Panc1 (cell line): ENCODE measurements around the gene TKT. TPM values are rescaled to one million over a fixed set of nuclear protein-coding genes. Genes with fewer than 3 reads are reported as not detected.

Experiments
- ATAC-seq: fragments of 200-7000 bp; cut with Tn5 transposase; 2 replicates; pipeline ENCODE4 v1.9.1; 2020; ENCODE audit warnings: mild to moderate bottlenecking, moderate library complexity
- Bru-seq: library from RNA; stranded (reverse); fragments of 400-500 nt; gene quantifications from one replicate; lab custom pipeline; 2021; lab: Mats Ljungman, UMichigan
- BruChase-seq, 2 experiments: library from RNA; stranded (reverse); fragments of 400-500 nt; gene quantifications; one replicate each; lab custom pipeline; 2021; lab: Mats Ljungman, UMichigan
- BruUV-seq: library from RNA; stranded (reverse); fragments of 400-500 nt; replicated peaks from 2 replicates; lab custom pipeline; 2021; lab: Mats Ljungman, UMichigan
- CTCF ChIA-PET: fragments of 300-600 bp; sonication (Branson Sonifier 250); formaldehyde crosslinking; loops from one replicate; lab custom pipeline; 2022; ENCODE audit warnings: antibody characterized with exemption; lab: Charles Lee
- POLR2A ChIA-PET: fragments of 300-600 bp; sonication (Branson Sonifier 250); formaldehyde crosslinking; loops from one replicate; lab custom pipeline; 2022; ENCODE audit warnings: antibody characterized with exemption; lab: Charles Lee
- DNase-seq: peaks from one replicate; pipeline ENCODE4 v3.0.0-alpha.2; 2010; ENCODE audit warnings: low read depth, low spot score
- H3K27ac ChIP-seq: 2 replicates; pipeline ENCODE4 v1.5.1; 2011; ENCODE audit warnings: mild to moderate bottlenecking, low read length, inconsistent platforms
- H3K27me3 ChIP-seq: fragments of 200-500 bp; sonication (Bioruptor generic); 2 replicates; pipeline ENCODE4 v1.6.0; 2014; ENCODE audit warnings: low read length, inconsistent platforms; ENCODE audit not compliant: control insufficient read depth, insufficient read depth
- H3K36me3 ChIP-seq: fragments of 200-500 bp; sonication (Bioruptor generic); 2 replicates; pipeline ENCODE4 v1.5.1; 2014; ENCODE audit warnings: inconsistent platforms, mild to moderate bottlenecking, low read length, moderate library complexity; ENCODE audit not compliant: control insufficient read depth, insufficient read depth
- H3K4me1 ChIP-seq: 2 replicates; pipeline ENCODE4 v1.5.1; 2011; ENCODE audit warnings: inconsistent platforms, mild to moderate bottlenecking, low read length, moderate library complexity; ENCODE audit not compliant: control insufficient read depth, insufficient read depth
- H3K4me3 ChIP-seq, 2 experiments: 2 replicates each; pipeline ENCODE4 v1.5.1; 2011 to 2012; ENCODE audit warnings: low read depth in 2 of 2, low read length in 2 of 2, mild to moderate bottlenecking in 2 of 2, inconsistent platforms in 1 of 2, moderate library complexity in 1 of 2
- H3K9me3 ChIP-seq: fragments of 200-500 bp; sonication (Bioruptor generic); 2 replicates; pipeline ENCODE4 v1.5.1; 2014; ENCODE audit warnings: low read depth, mild to moderate bottlenecking, inconsistent platforms, low read length, moderate library complexity; ENCODE audit not compliant: control insufficient read depth, insufficient read depth
- CTCF ChIP-seq: fragments of 450-650 bp; IDR thresholded peaks from 2 replicates; pipeline ENCODE4 v1.5.1; 2017; ENCODE audit warnings: mild to moderate bottlenecking
- POLR2AphosphoS5 ChIP-seq: IDR thresholded peaks from 2 replicates; pipeline ENCODE4 v1.6.1; 2012; ENCODE audit warnings: mild to moderate bottlenecking, low read depth, low read length, moderate library complexity
- REST ChIP-seq, 2 experiments: IDR thresholded peaks; 2 replicates each; pipeline ENCODE4 v1.6.1; 2011 to 2012; ENCODE audit warnings: low read depth in 2 of 2, control low read depth in 1 of 2, low read length in 1 of 2, mild to moderate bottlenecking in 1 of 2, moderate library complexity in 1 of 2; ENCODE audit not compliant: insufficient read depth in 1 of 2
- SIN3A ChIP-seq: IDR thresholded peaks from 2 replicates; pipeline ENCODE4 v1.6.1; 2012; ENCODE audit warnings: low read depth, mild to moderate bottlenecking, low read length, moderate library complexity, borderline replicate concordance; ENCODE audit not compliant: insufficient read depth
- TCF7L2 ChIP-seq: IDR thresholded peaks from 2 replicates; pipeline ENCODE4 v1.6.1; 2011; ENCODE audit warnings: mild to moderate bottlenecking, low read depth, low read length, inconsistent platforms
- in situ Hi-C: cut with HindIII; loops from 2 replicates; pipeline ENCODE4 v1.10.0; 2016; ENCODE audit warnings: low sequenced_read_pairs, low pct_unique_long_range_greater_than_20kb
- intact Hi-C: fragments of 100-400 bp; cut with micrococcal nuclease; formaldehyde crosslinking; loops from one replicate; pipeline ENCODE4 v1.10.0; 2022; ENCODE audit not compliant: unreplicated experiment
- long read RNA-seq: library from polyadenylated mRNA; unstranded; transcript quantifications from one replicate; pipeline ENCODE4 v2.0.0, GENCODE V29; 2021; ENCODE audit not compliant: unreplicated experiment
- polyA plus RNA-seq: library from polyadenylated mRNA; unstranded; fragments of >200 nt; gene quantifications from one replicate; pipeline ENCODE4 v1.2.1, GENCODE V29; 2012; ENCODE audit warnings: missing spikeins; ENCODE audit not compliant: insufficient read length
- total RNA-seq: library from RNA; stranded (reverse); gene quantifications from one replicate; pipeline ENCODE4 v1.2.1, GENCODE V29; 2021; ENCODE audit not compliant: unreplicated experiment

TKT gene, protein sequence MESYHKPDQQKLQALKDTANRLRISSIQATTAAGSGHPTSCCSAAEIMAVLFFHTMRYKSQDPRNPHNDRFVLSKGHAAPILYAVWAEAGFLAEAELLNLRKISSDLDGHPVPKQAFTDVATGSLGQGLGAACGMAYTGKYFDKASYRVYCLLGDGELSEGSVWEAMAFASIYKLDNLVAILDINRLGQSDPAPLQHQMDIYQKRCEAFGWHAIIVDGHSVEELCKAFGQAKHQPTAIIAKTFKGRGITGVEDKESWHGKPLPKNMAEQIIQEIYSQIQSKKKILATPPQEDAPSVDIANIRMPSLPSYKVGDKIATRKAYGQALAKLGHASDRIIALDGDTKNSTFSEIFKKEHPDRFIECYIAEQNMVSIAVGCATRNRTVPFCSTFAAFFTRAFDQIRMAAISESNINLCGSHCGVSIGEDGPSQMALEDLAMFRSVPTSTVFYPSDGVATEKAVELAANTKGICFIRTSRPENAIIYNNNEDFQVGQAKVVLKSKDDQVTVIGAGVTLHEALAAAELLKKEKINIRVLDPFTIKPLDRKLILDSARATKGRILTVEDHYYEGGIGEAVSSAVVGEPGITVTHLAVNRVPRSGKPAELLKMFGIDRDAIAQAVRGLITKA
- 338 TPM for total RNA-seq
- polyA plus RNA-seq = 307 TPM
- Bru-seq, nascent RNA = percentile 75 among the genes with signal in this experiment
- percentile 78 among the genes with signal in this experiment for BruChase-seq, experiment 1, labeled RNA remaining after a 2-hour chase
- percentile 83 among the genes with signal in this experiment for BruChase-seq, experiment 2, labeled RNA remaining after a 6-hour chase
- long read RNA-seq, transcript TKT-207 (8 exons, 1,972 nt) = minor isoform, 8 of 504 reads
- long read RNA-seq, transcript TKT-208 (14 exons, 3,010 nt) = major isoform, 359 of 504 reads
- long read RNA-seq, transcript TKT-203 (15 exons, 2,831 nt) = minor isoform, 5 of 504 reads
- long read RNA-seq, partial matches to known transcripts = 91 of 504 reads
- long read RNA-seq, other reads (novel, unspliced or antisense) = 40 of 504 reads

GRCh38 chr3:53255775-53256703 lies at the start of gene TKT:
TKT (minus strand) TSS chr3:53256022; CDS start chr3:53255942, 80 bp downstream.
- Histone ChIP-seq H3K36me3 (peaks cover 3% of the 10 kb centered on the region; the same call in 1 of the 2 replicates), H3K27ac (peak within 1 kb of the TSS; percentile 87), H3K4me1 (peaks cover 17% of the 10 kb centered on the region), H3K27me3 (no peaks in the 10 kb centered on the region), H3K4me3 (peak within 1 kb of the TSS; percentile 84 to 89), H3K9me3 (no peaks in the 10 kb centered on the region)
- intact Hi-C loops (no loop called here), in situ Hi-C loops (no loop called here)
- POLR2A ChIA-PET = interaction anchor here (0.6 kb wide), 2 partner anchors 10 to 45 kb away, joined by 3 to 8 read pairs; no protein-coding TSS in a partner anchor
- peak; percentile 82 for ATAC-seq
- CTCF ChIA-PET = no interaction called here
- DNase-seq = no peak
- no peak for TF ChIP-seq TCF7L2
- TF ChIP-seq CTCF = no peak
- TF ChIP-seq SIN3A = peak; percentile 86; the same call in 1 of the 2 replicates
- peak; percentile 62 to 85; a peak in 3 of 4 replicates for TF ChIP-seq REST (IDR thresholded peaks at IDR 0.05; ENCODE audit: insufficient read depth in 1 of 2, low read depth in 2 of 2, low read length in 1 of 2)
- TF ChIP-seq POLR2AphosphoS5 = peak; percentile 78; the same call in 1 of the 2 replicates
- BruUV-seq = no TSS peak

- no peak overlapping the region for H3K4me3 ChIP-seq
- H3K27me3 ChIP-seq = no peaks in the 10 kb centered on the region
- no peaks in the 10 kb centered on the region for H3K9me3 ChIP-seq
- H3K4me1 ChIP-seq = no peaks in the 10 kb centered on the region
- BruUV-seq = no TSS peak
- in situ Hi-C loops = no loop called here
- TF ChIP-seq POLR2AphosphoS5 (no peak), REST (IDR thresholded peaks at IDR 0.05; ENCODE audit: insufficient read depth in 1 of 2, low read depth in 2 of 2, low read length in 1 of 2) (no peak), TCF7L2 (no peak), CTCF (no peak), SIN3A (no peak)
- ChIA-PET CTCF (no interaction called here), POLR2A (no interaction called here)
- DNase-seq (no peak), ATAC-seq (no peak)
- intact Hi-C loops = no loop called here
- peaks cover 16% of the 10 kb centered on the region for H3K36me3 ChIP-seq
- no peak overlapping the region for H3K27ac ChIP-seq
Observed at GRCh38 chr3:53303957-53304356, 48.1 kb upstream of the TKT start.
